HS-27A (cell line): ENCODE measurements around the gene ATG16L1.

Experiments used
- DNase-seq: peaks from one replicate; pipeline ENCODE4 v3.0.0-alpha.2; 2012; ENCODE audit warnings: low read depth, missing footprints

Gene ATG16L1

GRCh38 chr2:233227346-233227978, 24.0 kb upstream of the ATG16L1 start:
- no peak for DNase-seq

GRCh38 chr2:233228376-233228775, 23.1 kb upstream of the ATG16L1 start:
- no peak for DNase-seq

- no peak for DNase-seq
These were observed 17.7 kb upstream of the ATG16L1 start for GRCh38 chr2:233233618-233234230.

GRCh38 chr2:233234264-233234663, 17.2 kb upstream of the ATG16L1 start:
- DNase-seq: no peak

- no peak for DNase-seq
These were observed 16.5 kb upstream of the ATG16L1 start for GRCh38 chr2:233234996-233235395.

GRCh38 chr2:233235977-233236376, 15.5 kb upstream of the ATG16L1 start:
- no peak for DNase-seq

- no peak for DNase-seq
These were observed 14.5 kb upstream of the ATG16L1 start for GRCh38 chr2:233236820-233237589.

GRCh38 chr2:233240897-233241296, 10.6 kb upstream of the ATG16L1 start:
- no peak for DNase-seq

GRCh38 chr2:233241803-233242202, 9.7 kb upstream of the ATG16L1 start:
- no peak for DNase-seq

GRCh38 chr2:233242231-233242927, 9.1 kb upstream of the ATG16L1 start:
- DNase-seq: no peak

- no peak for DNase-seq
These were observed 8.1 kb upstream of the ATG16L1 start for GRCh38 chr2:233243348-233243747.

GRCh38 chr2:233244818-233245217, 6.7 kb upstream of the ATG16L1 start:
- no peak for DNase-seq

- DNase-seq: no peak
These were observed 6.1 kb upstream of the ATG16L1 start for GRCh38 chr2:233245406-233245805.

GRCh38 chr2:233247116-233247515, 4.4 kb upstream of the ATG16L1 start:
- DNase-seq: no peak

- no peak for DNase-seq
These were observed 3.7 kb upstream of the ATG16L1 start for GRCh38 chr2:233247744-233248143.

GRCh38 chr2:233248999-233249398, 2.5 kb upstream of the ATG16L1 start:
- DNase-seq: no peak

GRCh38 chr2:233250568-233250967, 905 bp upstream of the ATG16L1 start:
- no peak for DNase-seq

GRCh38 chr2:233250985-233251305, 528 bp upstream of the ATG16L1 start:
- DNase-seq: no peak

- no peak for DNase-seq
These were observed 754 bp downstream of the ATG16L1 start for GRCh38 chr2:233252227-233252626.

- no peak for DNase-seq
These were observed 3.7 kb downstream of the ATG16L1 start for GRCh38 chr2:233255151-233255550.

GRCh38 chr2:233256048-233256447, 4.6 kb downstream of the ATG16L1 start:
- DNase-seq: no peak

GRCh38 chr2:233258211-233258610, 6.7 kb downstream of the ATG16L1 start:
- DNase-seq: no peak

- DNase-seq: no peak
These were observed 8.3 kb downstream of the ATG16L1 start for GRCh38 chr2:233259730-233260129.
